ENCODE data around the gene EYA2. TPM values are rescaled to one million over a fixed set of nuclear protein-coding genes. Genes with fewer than 3 reads are reported as not detected.
"Not testable (repeated sequence)": the region's sequence is repeated elsewhere in the genome, so short reads cannot be mapped to it uniquely, and the experiment has no call there.

Gene EYA2
- total RNA-seq, 1 experiment from 2014 or later = 0.25 TPM

DNA sequence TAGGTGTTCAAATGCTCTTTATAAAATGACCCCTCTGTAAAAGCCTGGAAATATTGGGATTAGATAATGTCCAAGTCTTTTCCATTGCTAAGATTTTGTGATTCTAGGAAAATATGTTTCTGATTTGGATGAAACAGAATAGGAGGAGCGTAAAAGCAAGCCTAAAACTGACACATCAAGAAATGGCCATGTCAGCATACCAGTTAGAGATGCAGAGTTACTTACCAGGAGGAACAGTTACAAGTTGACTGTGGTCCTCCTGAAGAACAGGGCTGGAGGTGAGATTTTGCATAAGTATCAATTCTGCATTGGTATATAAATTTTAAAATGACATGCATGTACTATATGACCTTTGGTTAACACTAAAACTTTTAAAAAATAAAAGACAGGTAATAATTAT is 35.3 kb downstream of the EYA2 start:
- peaks cover 37% of the 10 kb centered on the region for H3K27me3 Mint-ChIP-seq (ENCODE audit: insufficient read depth, unreplicated experiment)
- Histone ChIP-seq H3K27me3 (replicated peaks; ENCODE audit: control insufficient read depth, insufficient read depth, low read length) (peaks cover 4% of the 10 kb centered on the region; the same call in 1 of the 2 replicates), H3K4me1 (no peaks in the 10 kb centered on the region), H3K4me3 (ENCODE audit: low read depth, low read length) (no peak overlapping the region), H3K9me3 (no peaks in the 10 kb centered on the region), H3K36me3 (ENCODE audit: control insufficient read depth, insufficient read depth, low read length) (no peaks in the 10 kb centered on the region)
- no peak for DNase-seq
- H3K4me3 Mint-ChIP-seq (ENCODE audit: unreplicated experiment) = no peak overlapping the region
- ChIA-PET CTCF (no interaction called here), POLR2A (no interaction called here)
- no peaks in the 10 kb centered on the region for H3K36me3 Mint-ChIP-seq (ENCODE audit: insufficient read depth, unreplicated experiment)
- H3K4me1 Mint-ChIP-seq (ENCODE audit: low read depth, unreplicated experiment) = no peaks in the 10 kb centered on the region
- BruUV-seq (replicated peaks) = no TSS peak
- TF ChIP-seq, protein P1, sequence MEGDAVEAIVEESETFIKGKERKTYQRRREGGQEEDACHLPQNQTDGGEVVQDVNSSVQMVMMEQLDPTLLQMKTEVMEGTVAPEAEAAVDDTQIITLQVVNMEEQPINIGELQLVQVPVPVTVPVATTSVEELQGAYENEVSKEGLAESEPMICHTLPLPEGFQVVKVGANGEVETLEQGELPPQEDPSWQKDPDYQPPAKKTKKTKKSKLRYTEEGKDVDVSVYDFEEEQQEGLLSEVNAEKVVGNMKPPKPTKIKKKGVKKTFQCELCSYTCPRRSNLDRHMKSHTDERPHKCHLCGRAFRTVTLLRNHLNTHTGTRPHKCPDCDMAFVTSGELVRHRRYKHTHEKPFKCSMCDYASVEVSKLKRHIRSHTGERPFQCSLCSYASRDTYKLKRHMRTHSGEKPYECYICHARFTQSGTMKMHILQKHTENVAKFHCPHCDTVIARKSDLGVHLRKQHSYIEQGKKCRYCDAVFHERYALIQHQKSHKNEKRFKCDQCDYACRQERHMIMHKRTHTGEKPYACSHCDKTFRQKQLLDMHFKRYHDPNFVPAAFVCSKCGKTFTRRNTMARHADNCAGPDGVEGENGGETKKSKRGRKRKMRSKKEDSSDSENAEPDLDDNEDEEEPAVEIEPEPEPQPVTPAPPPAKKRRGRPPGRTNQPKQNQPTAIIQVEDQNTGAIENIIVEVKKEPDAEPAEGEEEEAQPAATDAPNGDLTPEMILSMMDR (IDR thresholded peaks at IDR 0.05; ENCODE audit: insufficient read depth in 1 of 2, low read depth in 1 of 2, low read length in 1 of 2, severe bottlenecking in 1 of 2, unreplicated experiment in 1 of 2) = no peak
- H3K27ac Mint-ChIP-seq (ENCODE audit: unreplicated experiment) = no peak overlapping the region
- H3K9me3 Mint-ChIP-seq (ENCODE audit: unreplicated experiment) = no peaks in the 10 kb centered on the region
- intact Hi-C loops (cut with micrococcal nuclease; ENCODE audit: unreplicated experiment) = no loop called here

DNA sequence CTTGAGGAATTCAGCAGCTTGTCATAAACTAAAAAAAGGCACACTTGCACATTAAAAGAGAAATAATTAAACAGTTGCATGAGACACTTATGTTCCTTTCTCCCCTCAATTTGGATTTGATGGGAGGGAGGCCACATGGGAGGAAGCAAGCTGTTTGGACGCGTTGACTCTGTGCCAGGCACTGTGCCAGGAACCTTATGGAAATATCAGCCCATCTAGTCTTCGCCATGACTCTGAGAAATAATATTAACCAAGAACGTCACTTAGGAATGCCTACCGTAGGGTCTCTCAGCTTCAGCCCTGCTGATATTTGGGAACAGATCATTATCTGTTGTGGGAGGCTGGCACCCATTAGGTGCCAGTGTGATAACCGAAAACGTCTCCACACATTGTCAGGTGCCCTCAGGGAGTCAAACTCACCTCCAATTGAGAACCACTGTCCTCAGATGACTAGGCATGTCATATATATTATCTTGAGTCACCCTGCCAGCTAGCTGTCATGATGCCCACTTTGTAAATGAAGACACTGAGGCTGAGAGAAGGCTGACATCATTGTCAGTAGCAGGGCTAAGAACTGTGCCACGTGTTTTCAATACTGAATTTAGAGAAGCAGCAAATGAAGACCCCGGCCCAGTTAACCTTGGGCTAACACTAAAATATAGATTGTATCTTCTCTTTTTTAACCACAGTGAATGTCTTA is 36.1 kb downstream of the EYA2 start:
- Histone ChIP-seq H3K27me3 (replicated peaks; ENCODE audit: control insufficient read depth, insufficient read depth, low read length) (peaks cover 4% of the 10 kb centered on the region; the same call in 1 of the 2 replicates), H3K9me3 (no peaks in the 10 kb centered on the region), H3K4me3 (ENCODE audit: low read depth, low read length) (no peak overlapping the region), H3K36me3 (ENCODE audit: control insufficient read depth, insufficient read depth, low read length) (no peaks in the 10 kb centered on the region), H3K4me1 (no peaks in the 10 kb centered on the region)
- no peak overlapping the region for H3K27ac Mint-ChIP-seq (ENCODE audit: unreplicated experiment)
- H3K4me1 Mint-ChIP-seq (ENCODE audit: low read depth, unreplicated experiment) = no peaks in the 10 kb centered on the region
- no peak overlapping the region for H3K4me3 Mint-ChIP-seq (ENCODE audit: unreplicated experiment)
- DNase-seq = no peak
- ChIA-PET CTCF (no interaction called here), POLR2A (no interaction called here)
- H3K36me3 Mint-ChIP-seq (ENCODE audit: insufficient read depth, unreplicated experiment) = no peaks in the 10 kb centered on the region
- TF ChIP-seq, protein P1 (IDR thresholded peaks at IDR 0.05; ENCODE audit: insufficient read depth in 1 of 2, low read depth in 1 of 2, low read length in 1 of 2, severe bottlenecking in 1 of 2, unreplicated experiment in 1 of 2) = no peak
- intact Hi-C loops (cut with micrococcal nuclease; ENCODE audit: unreplicated experiment) = no loop called here
- no TSS peak for BruUV-seq (replicated peaks)
- H3K27me3 Mint-ChIP-seq (ENCODE audit: insufficient read depth, unreplicated experiment) = peaks cover 34% of the 10 kb centered on the region
- H3K9me3 Mint-ChIP-seq (ENCODE audit: unreplicated experiment) = no peaks in the 10 kb centered on the region

DNA sequence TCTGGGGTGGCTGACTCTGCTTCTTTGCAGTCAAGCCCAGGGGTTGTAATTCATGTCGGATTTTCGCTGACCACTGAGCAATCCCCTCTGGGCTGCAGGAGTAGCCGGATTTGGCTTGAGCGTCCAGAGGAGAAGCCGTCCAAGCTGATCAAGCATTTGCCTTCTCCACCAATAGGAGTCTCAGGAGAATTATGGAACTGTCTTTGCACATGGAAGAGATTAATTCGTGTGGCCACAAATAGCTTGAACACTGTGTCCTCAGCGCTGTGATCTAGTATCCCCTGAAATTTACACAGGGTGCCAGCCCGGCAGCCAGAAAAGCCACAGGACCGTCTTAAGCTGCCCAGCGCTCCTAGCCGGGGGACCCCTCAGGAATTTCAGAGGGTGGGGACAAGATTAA is 37.1 kb downstream of the EYA2 start:
- TF ChIP-seq, protein P1 (IDR thresholded peaks at IDR 0.05; ENCODE audit: insufficient read depth in 1 of 2, low read depth in 1 of 2, low read length in 1 of 2, severe bottlenecking in 1 of 2, unreplicated experiment in 1 of 2) = no peak

DNA sequence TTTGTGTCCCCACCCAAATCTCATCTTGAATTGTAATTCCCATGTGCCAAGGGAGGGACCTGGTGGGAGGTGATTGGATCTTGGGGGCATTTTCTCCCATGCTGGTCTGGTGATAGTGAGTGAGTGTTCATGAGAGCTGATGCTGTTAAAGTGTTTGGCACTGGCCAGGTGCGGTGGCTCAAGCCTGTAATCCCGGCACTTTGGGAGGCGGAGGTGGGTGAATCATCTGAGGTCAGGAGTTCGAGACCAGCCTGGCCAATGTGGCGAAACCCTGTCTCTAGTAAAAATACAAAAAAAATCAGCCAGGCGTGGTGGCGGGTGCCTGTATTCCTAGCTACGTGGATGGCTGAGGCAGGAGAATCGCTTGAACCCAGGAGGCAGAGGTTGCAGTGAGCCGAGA is 37.8 kb downstream of the EYA2 start:
- CTCF ChIA-PET = not testable (repeated sequence)

More for the DNA sequence above, 37.1 kb downstream of the EYA2 start:
- peaks cover 34% of the 10 kb centered on the region for H3K27me3 Mint-ChIP-seq (ENCODE audit: insufficient read depth, unreplicated experiment)
- intact Hi-C loops (cut with micrococcal nuclease; ENCODE audit: unreplicated experiment) = no loop called here
- Histone ChIP-seq H3K27me3 (replicated peaks; ENCODE audit: control insufficient read depth, insufficient read depth, low read length) (peaks cover 4% of the 10 kb centered on the region; the same call in 1 of the 2 replicates), H3K4me1 (no peaks in the 10 kb centered on the region), H3K4me3 (ENCODE audit: low read depth, low read length) (no peak overlapping the region), H3K36me3 (ENCODE audit: control insufficient read depth, insufficient read depth, low read length) (no peaks in the 10 kb centered on the region), H3K9me3 (no peaks in the 10 kb centered on the region)
- no peak for DNase-seq
- H3K4me3 Mint-ChIP-seq (ENCODE audit: unreplicated experiment) = no peak overlapping the region
- H3K36me3 Mint-ChIP-seq (ENCODE audit: insufficient read depth, unreplicated experiment) = no peaks in the 10 kb centered on the region
- no peaks in the 10 kb centered on the region for H3K4me1 Mint-ChIP-seq (ENCODE audit: low read depth, unreplicated experiment)
- H3K9me3 Mint-ChIP-seq (ENCODE audit: unreplicated experiment) = no peaks in the 10 kb centered on the region
- H3K27ac Mint-ChIP-seq (ENCODE audit: unreplicated experiment) = no peak overlapping the region
- ChIA-PET POLR2A (no interaction called here), CTCF (no interaction called here)
- no TSS peak for BruUV-seq (replicated peaks)

More for the DNA sequence above, 37.8 kb downstream of the EYA2 start:
- H3K4me3 ChIP-seq (ENCODE audit: low read depth, low read length); DNase-seq; intact Hi-C loops (cut with micrococcal nuclease; ENCODE audit: unreplicated experiment); BruUV-seq (replicated peaks); H3K4me1 Mint-ChIP-seq (ENCODE audit: low read depth, unreplicated experiment); H3K9me3 ChIP-seq; H3K9me3 Mint-ChIP-seq (ENCODE audit: unreplicated experiment); H3K4me1 ChIP-seq; H3K4me3 Mint-ChIP-seq (ENCODE audit: unreplicated experiment); H3K36me3 ChIP-seq (ENCODE audit: control insufficient read depth, insufficient read depth, low read length); H3K27me3 ChIP-seq (replicated peaks; ENCODE audit: control insufficient read depth, insufficient read depth, low read length); POLR2A ChIA-PET; H3K36me3 Mint-ChIP-seq (ENCODE audit: insufficient read depth, unreplicated experiment); H3K27ac Mint-ChIP-seq (ENCODE audit: unreplicated experiment): not testable (repeated sequence)
- peaks cover 34% of the 10 kb centered on the region for H3K27me3 Mint-ChIP-seq (ENCODE audit: insufficient read depth, unreplicated experiment)

Measured in Caco-2 (cell line).